K562 (cell line): Measurements from ENCODE around the gene GRPEL2. TPM values are rescaled to one million over a fixed set of nuclear protein-coding genes. Genes with fewer than 3 reads are reported as not detected.
A peak's percentile ranks its signal among the peaks of the same experiment; 100 is the strongest.

Source experiments
- BDP1 ChIP-seq: IDR thresholded peaks from 3 replicates; pipeline ENCODE4 v1.6.1; 2011; ENCODE audit not compliant: insufficient read length, insufficient read depth
- BRF1 ChIP-seq: IDR thresholded peaks from 3 replicates; pipeline ENCODE4 v1.6.1; 2011; ENCODE audit warnings: borderline replicate concordance, mild to moderate bottlenecking; ENCODE audit not compliant: insufficient read length; ENCODE audit errors: extremely low read depth
- CBX5 ChIP-seq: IDR thresholded peaks from 2 replicates; pipeline ENCODE4 v1.6.1; 2014; ENCODE audit warnings: low read depth, borderline replicate concordance
- EP300 ChIP-seq: IDR thresholded peaks from 2 replicates; pipeline ENCODE4 v1.6.1; 2012; ENCODE audit warnings: low read length, improper control_type of control experiment
- EP400 ChIP-seq: fragments of 450-650 bp; IDR thresholded peaks from 2 replicates; pipeline ENCODE4 v1.6.1; 2017; ENCODE audit warnings: antibody characterized with exemption, mild to moderate bottlenecking, moderate library complexity
- FOS ChIP-seq: IDR thresholded peaks from 3 replicates; pipeline ENCODE4 v1.6.1; 2011; ENCODE audit not compliant: insufficient read length; ENCODE audit errors: extremely low read depth
- FOXJ2 ChIP-seq: fragments of 200-800 bp; sonication (Bioruptor generic); IDR thresholded peaks from 2 replicates; pipeline ENCODE4 v1.6.1; 2016; ENCODE audit warnings: missing genetic modification characterization, missing compliant biosample characterization
- FOXK2 ChIP-seq, 2 experiments: fragments of 450-650 bp; IDR thresholded peaks in 1 of 2; conservative IDR thresholded peaks in 1 of 2; 2 replicates each; pipeline ENCODE4 v1.6.1; 2016; ENCODE audit warnings: low read depth in 2 of 2, mild to moderate bottlenecking in 1 of 2
- FUS ChIP-seq: fragments of 200-400 bp; formaldehyde crosslinking; optimal IDR thresholded peaks from 2 replicates; pipeline ENCODE3; 2017; ENCODE audit warnings: low read depth, low read length
- HBP1 ChIP-seq: fragments of 450-650 bp; formaldehyde crosslinking; IDR thresholded peaks from 2 replicates; pipeline ENCODE4 v1.4.0; 2022; ENCODE audit warnings: missing genetic modification characterization
- HLTF ChIP-seq: fragments of 450-650 bp; IDR thresholded peaks from 2 replicates; pipeline ENCODE4 v1.6.1; 2016
- HMG20B ChIP-seq: fragments of 250-450 bp; sonication (Bioruptor Pico); IDR thresholded peaks from 2 replicates; pipeline ENCODE4 v1.5.0; 2021; ENCODE audit warnings: mild to moderate bottlenecking
- MCM3 ChIP-seq: fragments of 450-650 bp; IDR thresholded peaks from 2 replicates; pipeline ENCODE4 v1.6.1; 2016
- MCM5 ChIP-seq: fragments of 450-650 bp; IDR thresholded peaks from 2 replicates; pipeline ENCODE4 v1.6.1; 2016; ENCODE audit warnings: low read depth
- MNT ChIP-seq, 2 experiments: fragments of 450-650 bp; conservative IDR thresholded peaks; 2 replicates each; pipeline ENCODE4 v1.6.1; 2017; ENCODE audit warnings: mild to moderate bottlenecking in 2 of 2, moderate library complexity in 2 of 2
- MXI1 ChIP-seq: IDR thresholded peaks from 2 replicates; pipeline ENCODE4 v1.6.1; 2011; ENCODE audit warnings: low read depth, mild to moderate bottlenecking, improper control_type of control experiment, low read length
- NCOA2 ChIP-seq, 2 experiments: fragments of 450-650 bp; IDR thresholded peaks; 2 replicates each; pipeline ENCODE4 v1.6.1; 2018; ENCODE audit warnings: mild to moderate bottlenecking in 2 of 2, moderate library complexity in 1 of 2; ENCODE audit not compliant: partially characterized antibody in 2 of 2
- NCOA4 ChIP-seq: fragments of 450-650 bp; IDR thresholded peaks from 2 replicates; pipeline ENCODE4 v1.6.1; 2018; ENCODE audit warnings: mild to moderate bottlenecking; ENCODE audit not compliant: partially characterized antibody
- RBM15 ChIP-seq: fragments of 200-400 bp; formaldehyde crosslinking; IDR thresholded peaks from 2 replicates; pipeline ENCODE4 v1.6.1; 2018; ENCODE audit warnings: mild to moderate bottlenecking, low read length, moderate library complexity; ENCODE audit not compliant: insufficient read depth
- SAFB ChIP-seq: fragments of 200-400 bp; formaldehyde crosslinking; IDR thresholded peaks from 2 replicates; pipeline ENCODE4 v1.6.1; 2017; ENCODE audit warnings: low read depth, low read length, borderline replicate concordance
- SIX5 ChIP-seq, 2 experiments: IDR thresholded peaks; 2 replicates each; pipeline ENCODE4 v1.6.1; 2011; ENCODE audit warnings: low read length in 2 of 2, borderline replicate concordance in 1 of 2, low read depth in 1 of 2, mild to moderate bottlenecking in 1 of 2, moderate library complexity in 1 of 2; ENCODE audit not compliant: insufficient read depth in 1 of 2
- STAT5A ChIP-seq: IDR thresholded peaks from 2 replicates; pipeline ENCODE4 v1.6.1; 2012; ENCODE audit warnings: low read length, inconsistent platforms, borderline replicate concordance
- TEAD2 ChIP-seq: fragments of 450-650 bp; IDR thresholded peaks from 2 replicates; pipeline ENCODE4 v1.6.1; 2016; ENCODE audit warnings: missing genetic modification characterization, control low read depth, missing compliant biosample characterization
- ZBTB1 ChIP-seq: sonication (generic); formaldehyde crosslinking; IDR thresholded peaks from 2 replicates; pipeline ENCODE4 v1.8.1; 2023; ENCODE audit warnings: missing genetic modification reagents, low read depth, mild to moderate bottlenecking, borderline replicate concordance
- ZEB2 ChIP-seq: fragments of 450-650 bp; IDR thresholded peaks from 2 replicates; pipeline ENCODE4 v1.6.1; 2016
- ZFP30 ChIP-seq: fragments of 250-450 bp; sonication (Bioruptor Pico); IDR thresholded peaks from 2 replicates; pipeline ENCODE4 v1.8.0; 2022; ENCODE audit warnings: moderate library complexity, mild to moderate bottlenecking, inconsistent platforms, borderline replicate concordance
- ZKSCAN1 ChIP-seq: fragments of 150-350 bp; IDR thresholded peaks from 2 replicates; pipeline ENCODE4 v1.6.1; 2016; ENCODE audit warnings: low read depth, low read length
- ZNF384 ChIP-seq: IDR thresholded peaks from 2 replicates; pipeline ENCODE4 v1.6.1; 2012; ENCODE audit warnings: low read depth, low read length, improper control_type of control experiment
- polyA plus RNA-seq, 8 experiments: library from polyadenylated mRNA; depleted of rRNA in 4 of 8; stranded (reverse) in 5 of 8; unstranded in 3 of 8; fragments of >200 nt; fragmentation: Nextera tagmentation in 2 of 8; fragmentation: Illumina TruSeq in 1 of 8; extraction: Ambion mirVana in 2 of 8; extraction: Trizol in 1 of 8; gene quantifications; 2 replicates each; pipeline versions ENCODE4 v1.2.1 to v1.2.3, GENCODE V29; 2011 to 2014; ENCODE audit warnings: inconsistent platforms in 1 of 8, missing spikeins in 1 of 8
- total RNA-seq, 7 experiments: library from RNA; depleted of rRNA in 6 of 7; stranded (reverse); fragments of >200 nt in 6 of 7; fragmentation: Illumina TruSeq in 2 of 7; extraction: Trizol in 2 of 7; gene quantifications; 2 replicates each; pipeline versions ENCODE4 v1.2.1 to v1.2.3, GENCODE V29; 2011 to 2021; ENCODE audit warnings: low replicate concordance in 1 of 7
- TF ChIP-seq, protein P1 (sequence below): fragments of 450-650 bp; IDR thresholded peaks from 2 replicates; pipeline ENCODE4 v1.6.1; 2016; ENCODE audit warnings: missing biosample characterization, missing genetic modification characterization

Gene GRPEL2
- total and polyA plus RNA-seq, 9 of the 15 experiments (the other 6 are each of a cell fraction or from before 2014, with no cell fraction given): 11.2 to 40.5 (median 25.8) TPM

GRCh38 chr5:149320791-149321330 lies 24.4 kb upstream of the GRPEL2 start (continued):
- TF ChIP-seq BDP1 (no peak), ZEB2 (peak; percentile 81), TEAD2 (tag) (no peak), ZKSCAN1 (0 out of 2 replicates have a peak, but pooled peaks have one; percentile 35), ZFP30 (CRISPR knock-in tag) (no peak), SIX5 (IDR thresholded peaks at IDR 0.05; ENCODE audit: borderline replicate concordance in 1 of 2, insufficient read depth in 1 of 2, low read depth in 1 of 2, low read length in 2 of 2) (no peak), MNT (conservative IDR thresholded peaks at IDR 0.05) (peak; percentile 66 to 88; a peak in 3 of 4 replicates), MCM3 (no peak), ZNF384 (no peak), FOXJ2 (peak; percentile 83), FOS (no peak), ZBTB1 (CRISPR knock-in tag) (no peak), HMG20B (CRISPR knock-in tag) (no peak), RBM15 (no peak), FOXK2 (conservative IDR thresholded peaks at IDR 0.05 in 1 of 2, IDR thresholded peaks at IDR 0.05 in 1 of 2; ENCODE audit: low read depth in 2 of 2) (peak; percentile 85 to 86), FUS (no peak), SAFB (no peak), MXI1 (no peak), MCM5 (no peak), NCOA2 (IDR thresholded peaks at IDR 0.05; ENCODE audit: partially characterized antibody in 2 of 2) (no peak), HLTF (no peak), EP300 (peak; percentile 65), STAT5A (peak; percentile 64), BRF1 (no peak), EP400 (peak; percentile 61), HBP1 (CRISPR knock-in tag) (no peak), NCOA4 (no peak), CBX5 (no peak; the same call in 1 of the 2 replicates)
- TF ChIP-seq, protein P1, sequence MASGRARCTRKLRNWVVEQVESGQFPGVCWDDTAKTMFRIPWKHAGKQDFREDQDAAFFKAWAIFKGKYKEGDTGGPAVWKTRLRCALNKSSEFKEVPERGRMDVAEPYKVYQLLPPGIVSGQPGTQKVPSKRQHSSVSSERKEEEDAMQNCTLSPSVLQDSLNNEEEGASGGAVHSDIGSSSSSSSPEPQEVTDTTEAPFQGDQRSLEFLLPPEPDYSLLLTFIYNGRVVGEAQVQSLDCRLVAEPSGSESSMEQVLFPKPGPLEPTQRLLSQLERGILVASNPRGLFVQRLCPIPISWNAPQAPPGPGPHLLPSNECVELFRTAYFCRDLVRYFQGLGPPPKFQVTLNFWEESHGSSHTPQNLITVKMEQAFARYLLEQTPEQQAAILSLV: no peak
